ENCODE data around the gene NDST4.

NDST4 gene

DNA sequence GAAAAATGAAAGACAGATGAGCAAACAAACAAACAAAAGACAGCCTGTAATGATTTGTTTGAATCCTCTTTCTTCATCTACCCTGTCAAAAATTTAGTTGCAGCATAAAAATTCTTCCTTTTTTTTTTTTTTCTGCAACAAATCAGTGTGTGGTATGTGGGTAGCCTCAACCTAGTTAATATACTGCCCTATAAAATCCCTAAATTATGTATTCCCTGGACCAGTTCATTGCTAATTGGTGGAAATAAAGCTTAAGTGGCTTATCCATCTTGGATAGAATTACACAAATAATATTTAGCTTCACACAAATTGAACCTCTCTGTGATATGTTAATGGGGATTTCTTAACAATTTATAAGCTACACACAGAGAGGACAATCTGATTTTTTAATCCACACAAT lies 208.4 kb downstream of the NDST4 start:
- no peaks in the 10 kb centered on the region for H3K4me1 ChIP-seq
- H3K27ac ChIP-seq = no peak overlapping the region
- no peaks in the 10 kb centered on the region for H3K36me3 ChIP-seq
- intact Hi-C loops (cut with DNase I; ENCODE audit: low total_unique reads) = no loop called here
- no peaks in the 10 kb centered on the region for H3K27me3 ChIP-seq
- DNase-seq = no peak
- H3K9me3 ChIP-seq = no peaks in the 10 kb centered on the region
- TF ChIP-seq, protein P1, sequence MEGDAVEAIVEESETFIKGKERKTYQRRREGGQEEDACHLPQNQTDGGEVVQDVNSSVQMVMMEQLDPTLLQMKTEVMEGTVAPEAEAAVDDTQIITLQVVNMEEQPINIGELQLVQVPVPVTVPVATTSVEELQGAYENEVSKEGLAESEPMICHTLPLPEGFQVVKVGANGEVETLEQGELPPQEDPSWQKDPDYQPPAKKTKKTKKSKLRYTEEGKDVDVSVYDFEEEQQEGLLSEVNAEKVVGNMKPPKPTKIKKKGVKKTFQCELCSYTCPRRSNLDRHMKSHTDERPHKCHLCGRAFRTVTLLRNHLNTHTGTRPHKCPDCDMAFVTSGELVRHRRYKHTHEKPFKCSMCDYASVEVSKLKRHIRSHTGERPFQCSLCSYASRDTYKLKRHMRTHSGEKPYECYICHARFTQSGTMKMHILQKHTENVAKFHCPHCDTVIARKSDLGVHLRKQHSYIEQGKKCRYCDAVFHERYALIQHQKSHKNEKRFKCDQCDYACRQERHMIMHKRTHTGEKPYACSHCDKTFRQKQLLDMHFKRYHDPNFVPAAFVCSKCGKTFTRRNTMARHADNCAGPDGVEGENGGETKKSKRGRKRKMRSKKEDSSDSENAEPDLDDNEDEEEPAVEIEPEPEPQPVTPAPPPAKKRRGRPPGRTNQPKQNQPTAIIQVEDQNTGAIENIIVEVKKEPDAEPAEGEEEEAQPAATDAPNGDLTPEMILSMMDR (IDR thresholded peaks at IDR 0.05) = no peak
- H3K4me3 ChIP-seq = no peak overlapping the region

- Histone ChIP-seq H3K36me3 (no peaks in the 10 kb centered on the region), H3K4me1 (no peaks in the 10 kb centered on the region), H3K27me3 (no peaks in the 10 kb centered on the region), H3K9me3 (no peaks in the 10 kb centered on the region), H3K4me3 (no peak overlapping the region), H3K27ac (no peak overlapping the region)
- intact Hi-C loops (cut with DNase I; ENCODE audit: low total_unique reads) = no loop called here
- TF ChIP-seq, protein P1 (IDR thresholded peaks at IDR 0.05) = no peak
- DNase-seq = no peak
Measured at GRCh38 chr4:114900934-114901333, 212.5 kb downstream of the NDST4 start.

DNA sequence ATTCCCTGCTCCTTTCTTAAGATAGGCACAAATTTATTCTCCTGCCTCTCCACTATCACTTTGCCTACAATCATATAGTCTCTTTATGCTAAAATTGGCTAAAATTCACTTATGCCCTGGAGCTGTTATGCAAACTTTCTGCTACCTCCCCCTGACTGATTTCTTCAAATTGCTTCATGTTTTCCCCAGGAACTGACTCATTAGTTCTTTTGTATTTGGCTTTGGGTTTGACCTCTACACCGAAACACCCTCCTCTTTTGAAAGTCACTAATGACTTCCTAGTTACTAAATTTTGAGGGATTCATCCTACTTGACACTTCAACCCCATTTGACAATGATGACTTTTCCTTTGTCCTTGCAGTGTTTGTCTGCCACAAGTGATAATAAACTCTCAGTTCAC lies 222.6 kb downstream of the NDST4 start:
- Histone ChIP-seq H3K27me3 (no peaks in the 10 kb centered on the region), H3K27ac (no peak overlapping the region), H3K36me3 (no peaks in the 10 kb centered on the region), H3K9me3 (no peaks in the 10 kb centered on the region), H3K4me3 (no peak overlapping the region), H3K4me1 (no peaks in the 10 kb centered on the region)
- TF ChIP-seq, protein P1 (IDR thresholded peaks at IDR 0.05) = no peak
- DNase-seq = no peak
- intact Hi-C loops (cut with DNase I; ENCODE audit: low total_unique reads) = no loop called here

DNA sequence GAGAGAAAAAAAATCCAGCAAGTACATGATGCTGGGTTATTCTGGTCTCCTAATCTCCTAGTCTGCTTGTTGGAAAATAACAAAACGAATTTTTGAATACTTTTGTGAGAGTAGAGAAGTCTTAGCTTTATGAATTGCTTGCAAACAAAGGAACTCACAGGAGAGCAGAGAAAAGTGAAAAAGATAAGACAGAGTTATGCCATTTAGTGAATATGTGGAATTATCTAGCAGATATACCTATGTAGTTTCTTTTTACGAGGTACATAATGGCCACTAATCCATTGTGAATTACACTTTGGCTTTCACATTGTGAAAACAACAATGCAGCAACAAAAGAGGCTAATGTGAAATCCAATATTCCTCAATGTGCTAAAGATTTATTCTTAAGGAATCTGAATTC lies 226.7 kb downstream of the NDST4 start:
- DNase-seq = no peak
- Histone ChIP-seq H3K9me3 (no peaks in the 10 kb centered on the region), H3K27ac (no peak overlapping the region), H3K27me3 (no peaks in the 10 kb centered on the region), H3K36me3 (no peaks in the 10 kb centered on the region), H3K4me3 (no peak overlapping the region), H3K4me1 (no peaks in the 10 kb centered on the region)
- TF ChIP-seq, protein P1 (IDR thresholded peaks at IDR 0.05) = no peak
- intact Hi-C loops (cut with DNase I; ENCODE audit: low total_unique reads) = no loop called here

DNA sequence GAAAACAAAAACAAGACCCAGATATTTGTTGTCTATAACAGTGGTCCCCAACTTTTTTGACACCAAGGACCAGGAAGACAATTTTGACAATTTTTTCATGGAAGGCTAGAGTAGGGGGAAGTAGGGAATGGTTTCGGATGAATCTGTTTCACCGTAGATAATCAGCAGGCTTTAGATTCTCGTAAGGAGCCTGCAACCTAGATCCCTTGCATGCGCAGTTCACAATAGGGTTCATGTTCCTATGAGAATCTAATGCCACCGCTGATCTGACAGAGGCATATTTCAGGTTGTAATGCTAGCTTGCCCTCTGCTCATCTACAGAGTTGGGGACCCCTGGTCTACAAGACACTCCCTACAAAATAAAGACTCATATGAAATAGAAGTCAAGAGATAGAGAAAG lies 229.8 kb downstream of the NDST4 start:
- TF ChIP-seq, protein P1 (IDR thresholded peaks at IDR 0.05) = no peak
- Histone ChIP-seq H3K4me3 (no peak overlapping the region), H3K4me1 (no peaks in the 10 kb centered on the region), H3K9me3 (no peaks in the 10 kb centered on the region), H3K27me3 (no peaks in the 10 kb centered on the region), H3K27ac (no peak overlapping the region), H3K36me3 (no peaks in the 10 kb centered on the region)
- DNase-seq = no peak
- intact Hi-C loops (cut with DNase I; ENCODE audit: low total_unique reads) = no loop called here
